Effector memory CD4-positive, alpha-beta T cell (primary cell): Measurements from ENCODE around the gene KRTAP5-10.

Experiments used
- DNase-seq, 3 donors: peaks; one replicate each; pipeline ENCODE4 v3.0.0-alpha.2; 2020
- H3K27ac ChIP-seq: 2 replicates; pipeline ENCODE4 v1.7.0; 2013; ENCODE audit warnings: mild to moderate bottlenecking, low read length, moderate library complexity; ENCODE audit not compliant: insufficient read depth, poor library complexity, severe bottlenecking
- H3K27me3 ChIP-seq: replicated peaks from 2 replicates; pipeline ENCODE4 v1.7.0; 2013; ENCODE audit warnings: mild to moderate bottlenecking, low read length; ENCODE audit not compliant: insufficient read depth, control insufficient read depth, poor library complexity, severe bottlenecking
- H3K36me3 ChIP-seq: 2 replicates; pipeline ENCODE4 v1.7.0; 2013; ENCODE audit warnings: mild to moderate bottlenecking, low read length, moderate library complexity; ENCODE audit not compliant: control insufficient read depth, insufficient read depth
- H3K4me1 ChIP-seq: 2 replicates; pipeline ENCODE4 v1.7.0; 2013; ENCODE audit warnings: low read length, mild to moderate bottlenecking; ENCODE audit not compliant: control insufficient read depth, insufficient read depth, poor library complexity, severe bottlenecking
- H3K4me3 ChIP-seq: 2 replicates; pipeline ENCODE4 v1.7.0; 2013; ENCODE audit warnings: low read length, low read depth, mild to moderate bottlenecking; ENCODE audit not compliant: insufficient read depth, poor library complexity, severe bottlenecking
- H3K9me3 ChIP-seq: 2 replicates; pipeline ENCODE4 v1.7.0; 2013; ENCODE audit warnings: mild to moderate bottlenecking, low read length, moderate library complexity; ENCODE audit not compliant: control insufficient read depth

The KRTAP5-10 gene

GRCh38 chr11:71542382-71542781, 23.0 kb upstream of the KRTAP5-10 start:
- Histone ChIP-seq H3K27me3 (no peaks in the 10 kb centered on the region), H3K4me1 (no peaks in the 10 kb centered on the region), H3K27ac (no peak overlapping the region), H3K4me3 (no peak overlapping the region), H3K9me3 (no peaks in the 10 kb centered on the region), H3K36me3 (no peaks in the 10 kb centered on the region)
- no peak for DNase-seq

DNA sequence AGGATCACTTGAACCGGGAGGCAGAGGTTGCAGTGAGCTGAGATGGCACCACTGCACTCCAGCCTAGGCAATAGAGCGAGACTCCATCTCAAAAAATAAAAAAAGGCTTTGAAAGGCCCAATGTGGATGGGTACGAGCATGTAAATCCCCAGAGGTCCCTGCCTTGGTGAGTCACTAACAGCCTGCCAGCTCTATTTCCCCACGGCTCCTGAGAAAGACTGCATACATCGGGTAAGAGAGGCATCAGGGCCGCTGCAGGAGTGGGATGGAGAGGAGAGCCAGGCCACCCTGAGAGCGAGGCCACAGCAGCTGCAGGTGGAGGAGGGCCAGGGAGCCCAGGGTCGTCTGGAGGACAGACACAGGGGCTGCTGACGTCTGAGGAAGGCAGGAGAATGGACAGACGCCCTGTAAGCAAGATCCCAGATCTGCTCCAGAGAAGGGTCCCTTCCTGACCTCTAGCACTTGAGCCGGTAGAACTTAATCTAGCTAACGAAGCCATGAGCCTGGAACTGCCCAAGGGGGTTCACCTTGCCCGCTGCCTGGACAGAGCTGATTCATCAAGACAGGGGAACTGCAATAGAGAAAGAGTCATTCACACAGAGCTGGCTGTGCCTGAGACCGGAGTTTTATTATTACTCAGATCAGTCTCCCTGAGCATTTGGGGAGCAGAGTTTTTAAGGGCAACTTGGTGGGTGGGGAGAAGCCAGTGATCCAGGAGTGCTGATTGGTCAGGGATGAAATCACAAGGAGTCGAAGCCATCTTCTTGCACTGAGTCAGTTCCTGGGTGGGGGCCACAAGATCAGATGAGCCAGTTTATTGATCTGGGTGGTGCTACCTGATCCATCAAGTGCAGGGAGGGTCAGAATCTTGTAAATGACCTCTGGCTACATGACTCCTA, 22.2 kb upstream of the KRTAP5-10 start:
- H3K4me1 ChIP-seq, result no peaks in the 10 kb centered on the region
- DNase-seq, result no peak

DNA sequence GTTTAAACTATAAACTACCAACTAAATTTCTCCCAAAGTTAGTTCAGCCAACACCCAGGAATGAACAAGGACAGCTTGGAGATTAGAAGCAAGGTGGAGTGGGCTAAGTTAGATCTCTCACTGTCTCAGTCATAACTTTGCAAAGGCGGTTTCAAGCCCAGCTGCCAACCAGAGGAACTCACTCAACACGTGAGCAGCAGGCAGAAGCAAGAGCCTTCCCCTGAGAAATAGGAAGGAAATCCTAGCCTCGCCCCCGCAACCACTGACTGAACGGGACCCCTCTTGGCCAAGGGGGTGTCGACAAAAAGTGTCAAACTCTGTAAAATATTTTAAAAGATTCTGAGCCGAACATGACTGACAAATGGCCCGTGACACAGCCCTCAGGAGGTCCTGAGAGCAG, 21.5 kb upstream of the KRTAP5-10 start:
- DNase-seq, result no peak
- H3K36me3 ChIP-seq, result no peaks in the 10 kb centered on the region
- H3K27ac ChIP-seq, result no peak overlapping the region
- H3K4me1 ChIP-seq, result no peaks in the 10 kb centered on the region
- no peaks in the 10 kb centered on the region for H3K27me3 ChIP-seq
- H3K4me3 ChIP-seq, result no peak overlapping the region
- H3K9me3 ChIP-seq, result no peaks in the 10 kb centered on the region

More for the DNA sequence above, 22.2 kb upstream of the KRTAP5-10 start:
- Histone ChIP-seq H3K9me3 (no peaks in the 10 kb centered on the region), H3K36me3 (no peaks in the 10 kb centered on the region), H3K27ac (no peak overlapping the region), H3K27me3 (no peaks in the 10 kb centered on the region), H3K4me3 (no peak overlapping the region)

- Histone ChIP-seq H3K4me1 (no peaks in the 10 kb centered on the region), H3K27ac (no peak overlapping the region), H3K27me3 (no peaks in the 10 kb centered on the region), H3K36me3 (no peaks in the 10 kb centered on the region), H3K4me3 (no peak overlapping the region), H3K9me3 (no peaks in the 10 kb centered on the region)
- DNase-seq, result no peak
Measured at GRCh38 chr11:71544525-71545214, 20.7 kb upstream of the KRTAP5-10 start.

GRCh38 chr11:71545405-71545966, 19.9 kb upstream of the KRTAP5-10 start:
- no peak overlapping the region for H3K4me3 ChIP-seq
- no peak overlapping the region for H3K27ac ChIP-seq
- no peak for DNase-seq
- no peaks in the 10 kb centered on the region for H3K27me3 ChIP-seq
- H3K9me3 ChIP-seq, result no peaks in the 10 kb centered on the region
- H3K4me1 ChIP-seq, result no peaks in the 10 kb centered on the region
- H3K36me3 ChIP-seq, result no peaks in the 10 kb centered on the region

GRCh38 chr11:71548120-71548519, 17.2 kb upstream of the KRTAP5-10 start, which contains the start of gene KRTAP5-9:
Gene KRTAP5-9 (plus strand): TSS chr11:71548420. CDS start chr11:71548658, 238 bp downstream.
- no peak for DNase-seq

DNA sequence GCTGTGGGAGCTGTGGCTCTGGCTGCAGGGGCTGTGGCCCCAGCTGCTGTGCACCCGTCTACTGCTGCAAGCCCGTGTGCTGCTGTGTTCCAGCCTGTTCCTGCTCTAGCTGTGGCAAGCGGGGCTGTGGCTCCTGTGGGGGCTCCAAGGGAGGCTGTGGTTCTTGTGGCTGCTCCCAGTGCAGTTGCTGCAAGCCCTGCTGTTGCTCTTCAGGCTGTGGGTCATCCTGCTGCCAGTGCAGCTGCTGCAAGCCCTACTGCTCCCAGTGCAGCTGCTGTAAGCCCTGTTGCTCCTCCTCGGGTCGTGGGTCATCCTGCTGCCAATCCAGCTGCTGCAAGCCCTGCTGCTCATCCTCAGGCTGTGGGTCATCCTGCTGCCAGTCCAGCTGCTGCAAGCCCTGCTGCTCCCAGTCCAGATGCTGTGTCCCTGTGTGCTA, 16.6 kb upstream of the KRTAP5-10 start:
- H3K4me1 ChIP-seq, result no peaks in the 10 kb centered on the region
- no peaks in the 10 kb centered on the region for H3K36me3 ChIP-seq
- no peak overlapping the region for H3K27ac ChIP-seq
- no peak for DNase-seq
- H3K27me3 ChIP-seq, result no peaks in the 10 kb centered on the region
- H3K4me3 ChIP-seq, result no peak overlapping the region
- H3K9me3 ChIP-seq, result no peaks in the 10 kb centered on the region

More at GRCh38 chr11:71548120-71548519, 17.2 kb upstream of the KRTAP5-10 start, which contains the start of gene KRTAP5-9:
- Histone ChIP-seq H3K27ac (no peak within 1 kb of the TSS), H3K36me3 (no peaks in the 10 kb centered on the region), H3K9me3 (no peaks in the 10 kb centered on the region), H3K4me1 (no peaks in the 10 kb centered on the region), H3K27me3 (no peaks in the 10 kb centered on the region), H3K4me3 (no peak within 1 kb of the TSS)

DNA sequence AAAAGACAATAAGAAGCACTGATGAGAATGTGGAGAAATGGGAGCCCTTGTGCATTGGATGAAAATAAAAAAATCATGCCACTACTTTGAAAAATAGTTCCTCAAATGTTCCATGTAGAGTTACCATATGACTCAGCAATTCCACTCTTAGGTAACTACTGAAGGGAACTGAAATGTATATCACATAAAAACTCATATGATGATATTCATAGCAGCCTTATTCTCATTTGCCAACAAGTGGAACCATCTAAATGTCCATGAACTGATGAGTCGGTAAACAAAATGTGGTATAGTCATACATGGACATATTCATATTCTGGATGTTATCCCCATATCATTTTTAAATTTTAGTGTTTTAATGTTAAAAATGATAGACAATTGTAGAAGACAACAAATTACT, 13.7 kb upstream of the KRTAP5-10 start:
- Histone ChIP-seq H3K27ac (no peak overlapping the region), H3K4me3 (no peak overlapping the region), H3K27me3 (no peaks in the 10 kb centered on the region), H3K4me1 (no peaks in the 10 kb centered on the region), H3K36me3 (no peaks in the 10 kb centered on the region), H3K9me3 (no peaks in the 10 kb centered on the region)
- no peak for DNase-seq

DNA sequence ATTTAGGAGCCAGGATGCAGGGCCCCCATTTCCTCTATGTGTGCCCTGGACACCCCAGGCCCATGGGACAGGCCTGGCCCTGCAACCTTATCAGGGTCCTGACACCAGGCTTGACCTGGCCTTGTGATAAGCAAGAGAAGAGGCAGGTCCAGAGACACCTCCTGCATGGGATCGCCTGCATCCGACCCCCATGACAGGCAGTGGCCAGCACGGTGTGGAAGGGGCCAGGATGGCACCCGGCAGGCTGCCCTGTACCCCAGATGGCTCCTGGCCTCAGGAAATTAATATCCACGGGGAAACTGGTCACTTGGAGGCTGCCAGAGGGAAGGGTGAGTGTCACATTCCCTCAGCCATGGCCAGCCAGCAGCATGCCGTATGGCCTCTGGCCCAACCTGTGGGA, 10.4 kb upstream of the KRTAP5-10 start:
- Histone ChIP-seq H3K4me1 (no peaks in the 10 kb centered on the region), H3K4me3 (no peak overlapping the region), H3K36me3 (no peaks in the 10 kb centered on the region), H3K9me3 (no peaks in the 10 kb centered on the region), H3K27ac (no peak overlapping the region), H3K27me3 (no peaks in the 10 kb centered on the region)
- DNase-seq, result no peak

DNA sequence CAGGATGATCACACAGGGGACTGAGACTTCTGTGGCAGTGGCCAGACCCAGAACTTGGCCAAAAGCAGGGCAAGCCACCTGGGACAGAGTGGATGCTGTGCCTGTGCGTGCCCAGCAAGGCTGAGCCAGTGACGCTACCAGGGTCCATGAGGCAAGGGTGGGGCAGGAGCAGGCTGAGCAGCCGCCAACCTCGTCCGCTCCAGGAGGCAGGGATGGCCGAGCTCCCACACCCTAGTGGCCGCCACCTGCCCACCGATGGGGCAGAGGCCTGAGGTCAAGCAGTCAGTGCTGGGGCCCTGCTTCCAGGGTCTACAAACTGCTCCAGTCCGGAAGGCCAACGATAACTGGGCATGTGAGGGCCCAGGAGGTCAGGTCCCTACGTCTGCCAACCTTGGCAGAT, 9.9 kb upstream of the KRTAP5-10 start:
- H3K27me3 ChIP-seq, result no peaks in the 10 kb centered on the region
- H3K36me3 ChIP-seq, result no peaks in the 10 kb centered on the region
- H3K4me3 ChIP-seq, result no peak overlapping the region
- no peak for DNase-seq
- no peak overlapping the region for H3K27ac ChIP-seq
- H3K4me1 ChIP-seq, result no peaks in the 10 kb centered on the region
- H3K9me3 ChIP-seq, result no peaks in the 10 kb centered on the region
